Ureter (tissue), 1 donor: ENCODE measurements around the gene GOLGA1. TPM values are rescaled to one million over a fixed set of nuclear protein-coding genes. Genes with fewer than 3 reads are reported as not detected.

Source experiments
- DNase-seq: peaks from one replicate; pipeline ENCODE4 v3.0.0-alpha.2; 2020; ENCODE audit warnings: low spot score
- total RNA-seq: library from RNA; stranded (reverse); gene quantifications from one replicate; pipeline ENCODE4 v1.2.4, GENCODE V29; 2023
- donor health status: DM: yes; HTN: yes; CAD: no.

Gene GOLGA1
- total RNA-seq, 1 donor from 2014 or later: 25.1 TPM

GRCh38 chr9:124884376-124884775, 56.5 kb downstream of the GOLGA1 start:
- no peak for DNase-seq

- DNase-seq: no peak
These were observed 58.7 kb downstream of the GOLGA1 start for GRCh38 chr9:124882231-124882630.

- no peak for DNase-seq
These were observed 59.6 kb downstream of the GOLGA1 start for GRCh38 chr9:124881138-124881743.

DNA sequence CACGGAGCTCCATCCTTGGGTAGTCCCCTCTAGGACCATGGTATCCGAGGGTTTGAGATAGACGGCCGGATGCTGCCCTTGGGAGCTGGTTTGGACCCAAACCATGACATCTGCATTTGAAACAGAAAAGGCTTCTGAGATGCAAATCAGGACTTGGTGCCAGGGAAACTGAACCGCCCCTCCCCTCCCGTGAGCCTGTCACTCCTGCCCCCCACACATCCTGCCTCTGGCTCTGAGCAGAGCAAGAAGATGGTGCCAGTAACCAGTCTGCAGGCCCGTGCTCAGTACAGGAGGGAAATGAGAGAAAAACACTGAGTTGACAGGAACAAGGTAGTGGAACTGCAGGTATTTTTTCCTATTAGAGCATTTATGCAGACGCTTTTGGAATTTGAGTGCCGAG, 60.4 kb downstream of the GOLGA1 start:
- DNase-seq: no peak

DNA sequence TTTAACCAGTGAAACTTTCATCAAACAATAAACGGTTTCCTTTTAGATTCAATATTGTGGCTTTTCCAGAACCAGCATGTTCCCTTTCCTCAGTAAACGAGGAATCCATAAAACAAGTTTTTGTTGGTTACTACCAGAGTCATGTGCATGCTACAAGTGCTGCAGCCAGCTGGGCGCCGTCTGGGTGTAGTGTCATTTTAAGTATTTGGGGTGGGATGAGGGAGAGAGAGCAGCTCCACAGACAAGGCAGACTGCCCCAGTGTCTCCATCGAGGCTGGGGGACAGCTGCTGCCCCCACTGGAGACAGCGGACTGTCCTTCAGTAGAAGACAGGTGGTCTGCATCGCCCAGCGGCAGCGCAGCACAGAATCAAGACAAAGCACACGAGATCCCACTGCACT, 61.7 kb downstream of the GOLGA1 start:
- no peak for DNase-seq

DNA sequence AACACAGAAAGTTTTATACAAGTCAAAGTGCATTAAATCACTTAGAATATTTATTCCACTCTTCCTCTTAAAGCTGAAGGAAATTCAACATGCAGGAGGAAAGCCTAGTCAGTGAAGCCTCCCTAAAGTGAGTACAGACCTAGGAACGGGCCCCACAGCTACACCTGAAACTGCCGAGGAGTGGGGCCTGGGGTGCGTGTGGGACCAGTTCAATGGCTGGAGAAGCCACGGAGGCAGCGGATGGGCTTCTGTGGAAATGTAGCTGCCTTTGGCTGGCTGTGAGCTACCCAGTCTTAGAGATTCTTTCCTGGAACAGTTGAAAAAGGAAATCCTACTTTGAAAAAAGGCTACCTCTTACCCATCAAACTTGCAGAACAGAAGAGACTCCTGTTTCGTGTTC, 62.4 kb downstream of the GOLGA1 start:
- DNase-seq: no peak

DNA sequence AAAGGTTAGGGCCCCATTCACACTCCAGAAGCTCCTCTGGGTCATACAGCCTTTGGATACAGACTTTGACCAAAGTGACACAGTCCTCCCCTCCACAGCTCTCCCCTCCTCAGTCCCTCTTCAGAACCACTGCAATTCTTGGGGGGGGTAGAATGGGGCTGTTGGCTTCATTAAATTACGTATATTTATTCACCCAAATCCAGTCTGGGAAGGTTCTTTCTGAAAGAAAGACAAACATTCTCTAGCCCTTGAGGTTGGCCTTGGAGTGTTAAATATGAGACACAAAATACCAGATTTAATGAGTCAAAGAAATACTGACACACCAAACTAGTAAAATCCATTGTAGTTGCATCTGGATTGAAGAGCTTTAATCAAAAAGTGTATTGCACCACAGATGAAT, 62.9 kb downstream of the GOLGA1 start:
- DNase-seq: no peak

DNA sequence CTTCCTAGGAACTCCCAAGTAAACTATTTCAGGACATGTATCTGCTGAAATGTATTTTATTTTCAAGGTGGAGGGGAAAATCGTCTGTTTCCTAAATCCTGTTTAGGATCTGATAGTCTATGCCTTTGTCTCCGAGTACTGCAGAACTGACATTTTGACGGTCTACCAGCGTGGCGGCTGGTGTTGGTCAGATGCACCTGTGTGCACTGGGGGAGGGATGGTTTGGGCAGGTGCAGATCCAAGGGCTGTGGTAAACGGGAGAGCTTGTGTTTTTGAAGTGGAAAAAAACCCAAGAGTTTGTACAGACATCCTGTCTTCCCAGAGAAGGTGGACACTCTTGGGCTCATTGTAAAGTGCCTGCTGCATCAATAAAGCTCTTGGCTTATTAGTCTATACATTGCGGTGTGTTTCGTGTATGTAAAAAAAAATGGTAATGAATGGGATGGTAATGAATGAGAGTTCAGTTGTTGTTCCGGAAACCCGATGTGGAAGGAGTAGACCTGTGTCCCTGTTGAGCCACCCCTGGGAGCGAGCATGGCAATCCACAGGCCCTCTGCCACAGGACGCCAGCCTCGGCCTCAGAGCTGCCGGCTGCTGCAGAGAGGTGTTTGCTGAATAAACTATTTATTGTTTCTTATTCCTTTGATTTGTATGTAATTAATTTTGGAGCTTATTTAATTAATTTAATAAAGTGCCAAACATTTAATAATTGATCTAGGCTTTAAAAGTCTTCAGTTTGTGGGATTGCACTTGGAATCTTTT, 63.7 kb downstream of the GOLGA1 start:
- no peak for DNase-seq

DNA sequence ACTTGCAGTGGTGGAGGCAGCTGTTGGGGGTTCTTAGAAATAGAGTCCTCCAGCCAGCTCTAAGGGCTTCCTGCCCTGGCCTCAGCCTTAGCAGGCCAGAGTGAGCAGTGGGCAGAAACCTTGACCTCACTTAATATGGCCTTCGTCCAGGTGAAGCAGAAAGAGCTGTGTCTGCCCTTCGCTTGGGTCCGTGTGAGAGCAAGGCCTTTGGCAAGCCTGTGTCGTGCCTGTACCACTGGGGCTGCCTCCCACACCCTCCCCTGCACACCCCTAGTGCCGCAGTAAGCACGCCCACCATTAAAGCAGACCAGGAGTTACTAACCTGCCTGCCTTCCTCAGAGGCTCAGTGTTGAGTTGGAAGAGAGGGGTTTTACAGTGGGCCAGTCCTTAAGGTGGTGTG, 65.4 kb downstream of the GOLGA1 start:
- no peak for DNase-seq

DNA sequence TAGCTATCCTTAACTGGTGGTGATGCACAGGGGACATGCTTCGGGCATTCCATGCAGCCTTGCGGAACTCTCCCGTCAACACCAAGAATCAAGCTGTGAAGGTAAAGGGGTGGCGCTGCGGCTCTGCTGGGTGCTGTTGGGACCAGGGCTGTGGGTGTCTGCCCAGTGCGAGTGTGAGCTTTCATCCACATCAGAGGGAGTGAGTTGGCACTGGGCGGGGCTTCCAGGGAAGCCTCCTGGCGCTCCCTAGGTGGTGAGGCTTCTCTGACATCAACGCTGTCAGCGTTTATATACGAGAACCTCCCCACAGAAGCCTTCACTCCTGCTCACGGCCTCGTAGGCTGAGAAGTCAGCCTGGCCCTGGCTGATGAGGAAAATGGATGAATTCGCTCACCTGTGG, 67.2 kb downstream of the GOLGA1 start:
- no peak for DNase-seq

DNA sequence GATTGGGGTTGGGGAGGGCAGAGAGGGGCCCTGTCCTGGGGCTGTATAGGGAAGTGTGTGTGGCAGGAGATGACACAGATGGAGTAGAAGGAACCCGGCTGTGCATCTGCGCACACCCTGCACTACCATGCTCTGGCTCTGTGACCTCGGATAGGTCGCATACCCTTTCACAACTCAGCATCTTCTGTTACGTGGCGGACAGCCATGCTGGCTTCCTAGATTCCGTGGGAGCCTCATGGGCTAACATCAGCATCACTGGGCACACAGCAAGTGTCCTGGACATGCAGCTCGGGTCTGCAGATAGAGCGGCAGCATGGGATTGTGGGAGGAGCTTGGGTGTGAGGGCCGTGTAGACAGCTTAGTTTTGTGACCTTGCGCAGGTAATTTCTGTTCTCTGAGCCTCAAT, 69.7 kb downstream of the GOLGA1 start:
- no peak for DNase-seq

DNA sequence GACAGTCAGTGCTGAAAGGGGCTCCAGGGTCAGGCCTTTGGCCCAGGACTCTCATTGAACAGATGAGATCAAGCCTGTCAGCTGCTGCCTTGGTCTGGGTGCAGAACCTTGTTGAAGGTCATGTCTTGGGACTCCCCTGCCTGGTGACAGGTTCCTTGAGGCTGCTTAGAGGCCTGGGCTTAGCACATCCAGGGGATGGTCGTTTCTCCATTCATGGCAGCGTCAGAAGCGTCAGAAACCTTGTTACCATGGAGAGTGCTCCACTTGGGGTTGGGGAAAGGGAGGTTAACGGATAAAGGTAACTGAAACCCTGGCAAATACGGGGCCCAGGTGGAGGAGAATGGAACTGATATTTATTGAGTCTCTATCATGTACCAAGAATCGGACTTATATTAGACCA, 70.2 kb downstream of the GOLGA1 start:
- no peak for DNase-seq

DNA sequence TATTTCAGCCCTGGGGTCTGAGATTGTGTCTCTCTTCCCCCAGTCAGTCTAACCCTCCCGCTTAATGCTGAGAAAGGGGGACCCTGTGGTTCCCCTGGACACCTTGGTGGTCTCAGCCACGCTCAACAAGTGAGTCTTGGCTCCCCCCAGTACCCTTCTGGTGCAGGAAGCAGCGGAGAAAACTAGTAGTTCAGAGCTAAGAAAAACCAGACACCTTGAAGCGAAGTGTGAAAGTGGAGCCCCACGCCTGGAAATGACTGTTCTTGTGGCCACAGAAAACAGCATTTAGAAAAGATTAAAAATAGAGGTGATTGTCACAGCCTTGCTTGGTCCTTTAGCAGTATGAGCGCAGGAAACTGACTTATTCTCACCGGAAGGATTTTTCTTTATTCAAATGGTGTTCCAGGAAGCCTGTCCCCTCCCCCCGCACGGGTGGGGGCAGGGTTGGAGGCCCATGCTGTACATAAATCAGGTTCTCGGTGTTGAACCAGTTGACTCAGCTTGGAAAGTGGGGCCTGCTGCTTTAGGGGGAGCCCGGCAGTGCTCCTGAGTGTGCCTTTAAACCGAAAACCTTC, 70.8 kb downstream of the GOLGA1 start:
- peak; percentile 67 for DNase-seq

DNA sequence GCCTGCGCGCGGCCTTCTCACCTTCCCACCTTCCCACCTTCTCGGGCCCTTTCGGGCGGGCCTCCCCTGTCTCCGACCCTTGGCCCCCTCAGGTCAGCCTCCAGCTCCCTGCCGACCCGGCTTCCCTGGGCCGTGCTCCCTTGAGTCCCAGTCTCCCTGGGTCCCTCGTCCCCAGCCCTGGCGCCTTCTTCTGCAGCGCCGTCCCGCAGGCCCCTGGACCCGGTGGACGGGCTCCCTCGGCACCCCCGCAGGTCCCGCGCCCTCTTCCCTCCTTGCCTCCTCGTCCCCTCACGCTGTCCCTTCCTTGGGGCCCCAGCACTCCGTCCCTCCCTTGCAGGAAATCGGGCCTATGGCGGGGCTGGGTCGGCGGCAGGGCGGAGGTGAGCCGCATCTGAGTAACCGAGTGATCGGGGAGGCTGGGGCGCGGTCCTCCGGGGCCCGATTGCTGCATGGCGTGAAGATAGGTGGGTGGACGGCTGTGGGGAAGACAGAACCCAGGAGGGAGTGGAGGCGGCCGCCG, 71.4 kb downstream of the GOLGA1 start:
- no peak for DNase-seq

- DNase-seq: peak; percentile 89
These were observed 72.1 kb downstream of the GOLGA1 start for GRCh38 chr9:124868511-124869465.

- DNase-seq: no peak
These were observed 77.5 kb downstream of the GOLGA1 start for GRCh38 chr9:124863371-124863871.

GRCh38 chr9:124861342-124862229, 79.3 kb downstream of the GOLGA1 start, which contains the start of the genes ARPC5L and RPL35:
Gene ARPC5L (plus strand): TSS chr9:124862130. CDS start chr9:124869291, 7,161 bp downstream.
Gene RPL35 (minus strand): TSS chr9:124861957. CDS start chr9:124861912, 45 bp downstream.
- peak; percentile 95 for DNase-seq

DNA sequence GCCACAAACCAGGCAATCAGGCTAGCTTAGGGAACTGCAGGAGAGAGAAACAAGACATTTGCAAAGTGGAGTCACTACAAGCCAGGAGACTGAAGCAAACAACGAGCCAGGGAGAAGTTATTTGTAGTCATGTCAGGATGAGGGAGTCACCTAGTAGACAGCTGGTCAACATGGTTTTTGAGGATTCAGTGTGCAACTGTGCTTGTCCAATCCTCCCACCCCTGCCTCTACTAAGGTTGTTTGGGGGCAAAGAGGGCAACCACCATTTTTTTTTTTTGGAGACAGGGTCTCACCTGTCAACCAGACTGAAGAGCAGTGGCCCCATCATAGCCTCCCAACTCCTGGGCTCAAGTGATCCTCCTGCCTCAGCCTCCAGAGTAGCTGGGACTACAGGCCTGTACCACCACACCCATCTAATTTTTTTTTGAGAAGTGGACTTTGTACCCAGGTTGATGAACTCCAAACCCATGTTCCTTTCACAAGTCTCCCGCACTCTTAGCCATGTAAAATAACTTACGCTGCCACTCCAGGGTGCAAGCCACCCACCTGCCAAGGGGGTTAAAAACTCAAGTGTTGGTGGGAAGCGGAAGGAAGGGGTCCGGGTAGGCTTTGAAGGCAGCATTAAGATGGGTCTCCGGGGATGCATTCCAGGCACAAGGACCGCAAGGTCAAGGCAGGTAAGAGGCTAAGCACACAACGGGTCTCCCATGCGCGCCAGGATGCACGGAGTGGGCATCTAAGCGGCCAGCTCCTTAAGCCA, 80.1 kb downstream of the GOLGA1 start:
- DNase-seq: no peak

DNA sequence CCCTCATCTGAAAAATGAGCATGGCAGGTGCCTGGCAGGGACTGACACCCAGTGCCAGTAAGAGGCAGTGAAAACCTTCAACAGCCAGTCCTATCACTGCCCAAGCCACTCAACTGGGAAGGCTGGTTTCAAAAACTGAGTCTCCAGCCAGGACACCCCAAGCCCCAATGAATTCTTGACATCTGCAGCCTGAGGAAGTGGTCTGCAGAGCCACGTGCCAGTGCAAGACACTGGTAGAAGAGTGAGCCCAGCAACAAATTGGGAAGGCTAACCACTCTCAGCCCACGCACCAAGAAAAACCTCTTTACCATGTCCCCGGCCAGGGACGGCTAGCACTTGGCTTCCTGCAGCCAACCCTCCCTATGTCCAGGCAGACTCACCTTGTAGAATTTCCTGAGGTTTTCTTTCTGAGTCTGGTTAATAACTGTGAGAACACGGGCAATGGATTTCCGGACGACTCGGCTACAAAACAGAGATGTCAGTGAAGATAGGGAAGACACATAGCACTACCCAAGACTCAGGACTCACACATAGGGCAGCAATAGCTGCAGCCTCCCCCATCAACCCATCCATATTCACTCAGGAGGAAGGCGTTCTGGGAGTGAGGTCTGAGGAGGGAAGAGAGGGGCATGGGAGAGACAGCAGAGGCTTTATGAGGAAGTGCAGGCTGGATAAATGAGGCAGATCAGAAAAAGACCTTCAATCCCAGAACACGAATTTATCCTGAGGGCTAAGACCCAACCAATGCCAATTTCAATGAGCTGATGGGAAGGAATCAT, 80.9 kb downstream of the GOLGA1 start:
- DNase-seq: no peak
